OCI-LY1 (cell line): Measurements from ENCODE around the gene RPL7A.
A peak's percentile ranks its signal among the peaks of the same experiment; 100 is the strongest.

ENCODE experiments used
- H2AFZ ChIP-seq: fragments of 200-600 bp; sonication (generic), shearing (Covaris generic); 2 replicates; pipeline ENCODE4 v1.6.0; 2014; ENCODE audit warnings: antibody characterized with exemption, mild to moderate bottlenecking, low read length
- H3F3A ChIP-seq: fragments of 200-600 bp; sonication (generic), shearing (Covaris generic); 2 replicates; pipeline ENCODE4 v1.6.0; 2014; ENCODE audit warnings: mild to moderate bottlenecking, antibody characterized with exemption, low read length, moderate library complexity; ENCODE audit not compliant: insufficient read depth
- H3K27ac ChIP-seq: fragments of 200-600 bp; sonication (generic); 2 replicates; pipeline ENCODE4 v1.5.1; 2014; ENCODE audit warnings: low read length, mixed run types, mild to moderate bottlenecking, low read depth; ENCODE audit not compliant: poor library complexity, severe bottlenecking
- H3K27me3 ChIP-seq: fragments of 200-600 bp; sonication (generic); 2 replicates; pipeline ENCODE4 v1.6.0; 2014; ENCODE audit warnings: antibody characterized with exemption, mild to moderate bottlenecking, low read length, moderate library complexity; ENCODE audit not compliant: insufficient read depth
- H3K36me3 ChIP-seq: fragments of 200-600 bp; sonication (generic); 2 replicates; pipeline ENCODE4 v1.6.1; 2014; ENCODE audit warnings: mild to moderate bottlenecking, antibody characterized with exemption, low read length, moderate library complexity, mixed read lengths; ENCODE audit not compliant: insufficient read depth
- H3K4me1 ChIP-seq: fragments of 200-600 bp; sonication (generic); 2 replicates; pipeline ENCODE4 v1.5.1; 2014; ENCODE audit warnings: mild to moderate bottlenecking, low read length, moderate library complexity; ENCODE audit not compliant: insufficient read depth, severe bottlenecking
- H3K4me2 ChIP-seq: fragments of 200-600 bp; sonication (generic), shearing (Covaris generic); 2 replicates; pipeline ENCODE4 v1.6.1; 2014; ENCODE audit warnings: low read length
- H3K4me3 ChIP-seq: fragments of 200-600 bp; sonication (generic); 2 replicates; pipeline ENCODE4 v1.5.1; 2014; ENCODE audit warnings: low read length, low read depth, mild to moderate bottlenecking, mixed read lengths; ENCODE audit not compliant: poor library complexity, severe bottlenecking
- H3K79me2 ChIP-seq: fragments of 200-600 bp; shearing (Covaris generic); 2 replicates; pipeline ENCODE4 v1.6.1; 2016; ENCODE audit warnings: mixed run types, low read length, mixed read lengths; ENCODE audit not compliant: insufficient read depth
- H3K9ac ChIP-seq: fragments of 200-600 bp; sonication (generic), shearing (Covaris generic); 2 replicates; pipeline ENCODE4 v1.6.1; 2014; ENCODE audit warnings: mild to moderate bottlenecking, low read length, mixed read lengths
- H3K9me2 ChIP-seq: fragments of 200-600 bp; sonication (generic), shearing (Covaris generic); 2 replicates; pipeline ENCODE4 v1.6.1; 2014; ENCODE audit warnings: low read depth, mild to moderate bottlenecking, low read length, mixed read lengths
- H3K9me3 ChIP-seq: fragments of 200-600 bp; shearing (Covaris generic); 2 replicates; pipeline ENCODE4 v1.6.1; 2014; ENCODE audit warnings: low read length, mixed read lengths
- H4K20me1 ChIP-seq: fragments of 200-600 bp; sonication (generic), shearing (Covaris generic); 2 replicates; pipeline ENCODE4 v1.6.0; 2016; ENCODE audit warnings: mild to moderate bottlenecking, low read length; ENCODE audit not compliant: insufficient read depth
- CTCF ChIP-seq: fragments of 200-600 bp; sonication (generic), shearing (Covaris generic); IDR thresholded peaks from 2 replicates; pipeline ENCODE4 v1.5.1; 2017; ENCODE audit warnings: mild to moderate bottlenecking, antibody characterized with exemption, low read length, moderate library complexity, mixed read lengths
- EZH2 ChIP-seq: fragments of 200-600 bp; sonication (generic), shearing (Covaris generic); IDR thresholded peaks from 2 replicates; pipeline ENCODE4 v1.8.0; 2017; ENCODE audit warnings: borderline replicate concordance, mixed run types, mild to moderate bottlenecking, antibody characterized with exemption, low read length, moderate library complexity, mixed read lengths

Gene RPL7A

GRCh38 chr9:133349965-133350616 is 2.1 kb downstream of the RPL7A start:
- Histone ChIP-seq H3K9me3 (no peaks in the 10 kb centered on the region), H3K4me2 (peak overlapping the region; percentile 100), H3F3A (peaks cover 22% of the 10 kb centered on the region), H3K9me2 (no peaks in the 10 kb centered on the region), H3K4me1 (peaks cover 40% of the 10 kb centered on the region), H4K20me1 (no peaks in the 10 kb centered on the region), H3K36me3 (peaks cover 65% of the 10 kb centered on the region), H3K79me2 (peaks cover 13% of the 10 kb centered on the region), H3K27ac (peak overlapping the region; percentile 85), H2AFZ (no peak overlapping the region), H3K9ac (peak overlapping the region; percentile 100; the same call in 1 of the 2 replicates), H3K27me3 (no peaks in the 10 kb centered on the region), H3K4me3 (peak overlapping the region; percentile 98)
- no peak for TF ChIP-seq EZH2
- no peak for TF ChIP-seq CTCF

GRCh38 chr9:133351526-133351907 is 3.5 kb downstream of the RPL7A start:
- no peak overlapping the region for H3K9ac ChIP-seq
- no peaks in the 10 kb centered on the region for H3K9me2 ChIP-seq
- H3K4me1 ChIP-seq: peaks cover 40% of the 10 kb centered on the region
- H3K27ac ChIP-seq: no peak overlapping the region
- H3K27me3 ChIP-seq: no peaks in the 10 kb centered on the region
- H3K79me2 ChIP-seq: peaks cover 13% of the 10 kb centered on the region
- no peak overlapping the region for H3K4me3 ChIP-seq
- no peak overlapping the region for H3K4me2 ChIP-seq
- peaks cover 54% of the 10 kb centered on the region for H3K36me3 ChIP-seq
- peaks cover 26% of the 10 kb centered on the region for H3F3A ChIP-seq
- H4K20me1 ChIP-seq: no peaks in the 10 kb centered on the region
- H2AFZ ChIP-seq: no peak overlapping the region
- H3K9me3 ChIP-seq: no peaks in the 10 kb centered on the region
- no peak for TF ChIP-seq CTCF

- no peak overlapping the region for H3K9ac ChIP-seq
- H3K4me3 ChIP-seq: no peak overlapping the region
- H3K79me2 ChIP-seq: peaks cover 13% of the 10 kb centered on the region
- peak overlapping the region; percentile 18 for H3K27ac ChIP-seq
- H3K36me3 ChIP-seq: peaks cover 54% of the 10 kb centered on the region
- no peak overlapping the region for H3K4me2 ChIP-seq
- no peaks in the 10 kb centered on the region for H3K9me2 ChIP-seq
- TF ChIP-seq CTCF (peak; percentile 53), EZH2 (no peak)
- H4K20me1 ChIP-seq: no peaks in the 10 kb centered on the region
- peaks cover 36% of the 10 kb centered on the region for H3K4me1 ChIP-seq
- no peaks in the 10 kb centered on the region for H3K27me3 ChIP-seq
- H3K9me3 ChIP-seq: no peaks in the 10 kb centered on the region
- no peak overlapping the region for H2AFZ ChIP-seq
- H3F3A ChIP-seq: peaks cover 26% of the 10 kb centered on the region
Observed at GRCh38 chr9:133351908-133352634, 4.1 kb downstream of the RPL7A start.
